ENCODE data around the gene CT45A1. TPM values are rescaled to one million over a fixed set of nuclear protein-coding genes. Genes with fewer than 3 reads are reported as not detected.
"Not testable (repeated sequence)": the region's sequence is repeated elsewhere in the genome, so short reads cannot be mapped to it uniquely, and the experiment has no call there.

The CT45A1 gene
- total RNA-seq, 4 donors from 2014 or later, result not detected

DNA sequence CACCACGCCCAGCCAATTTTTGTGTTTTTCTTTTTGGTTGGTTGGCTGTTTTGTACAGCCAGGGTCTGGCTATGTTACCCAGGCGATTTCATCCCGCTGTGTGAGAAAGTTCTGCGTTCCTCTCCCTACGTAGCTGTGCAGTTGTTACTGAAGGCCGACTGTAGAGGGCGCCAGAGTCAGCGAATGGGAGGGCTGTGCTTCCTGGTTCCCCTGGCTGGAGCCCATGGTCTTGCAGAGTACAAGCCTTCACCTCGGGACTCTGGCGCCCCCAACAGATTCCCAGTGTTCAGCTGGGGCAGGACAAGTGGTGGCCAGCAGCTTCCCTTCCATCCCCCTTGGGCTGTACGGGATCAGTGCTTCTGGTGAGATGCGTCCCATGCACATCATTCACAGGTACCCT, 5.6 kb upstream of the CT45A1 start:
- intact Hi-C loops (cut with DNase I), result no loop called here
- TF ChIP-seq POLR2A (IDR thresholded peaks at IDR 0.05), result no peak
- TF ChIP-seq, protein P1, sequence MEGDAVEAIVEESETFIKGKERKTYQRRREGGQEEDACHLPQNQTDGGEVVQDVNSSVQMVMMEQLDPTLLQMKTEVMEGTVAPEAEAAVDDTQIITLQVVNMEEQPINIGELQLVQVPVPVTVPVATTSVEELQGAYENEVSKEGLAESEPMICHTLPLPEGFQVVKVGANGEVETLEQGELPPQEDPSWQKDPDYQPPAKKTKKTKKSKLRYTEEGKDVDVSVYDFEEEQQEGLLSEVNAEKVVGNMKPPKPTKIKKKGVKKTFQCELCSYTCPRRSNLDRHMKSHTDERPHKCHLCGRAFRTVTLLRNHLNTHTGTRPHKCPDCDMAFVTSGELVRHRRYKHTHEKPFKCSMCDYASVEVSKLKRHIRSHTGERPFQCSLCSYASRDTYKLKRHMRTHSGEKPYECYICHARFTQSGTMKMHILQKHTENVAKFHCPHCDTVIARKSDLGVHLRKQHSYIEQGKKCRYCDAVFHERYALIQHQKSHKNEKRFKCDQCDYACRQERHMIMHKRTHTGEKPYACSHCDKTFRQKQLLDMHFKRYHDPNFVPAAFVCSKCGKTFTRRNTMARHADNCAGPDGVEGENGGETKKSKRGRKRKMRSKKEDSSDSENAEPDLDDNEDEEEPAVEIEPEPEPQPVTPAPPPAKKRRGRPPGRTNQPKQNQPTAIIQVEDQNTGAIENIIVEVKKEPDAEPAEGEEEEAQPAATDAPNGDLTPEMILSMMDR (IDR thresholded peaks at IDR 0.05), result no peak
- no peak overlapping the region for H3K27ac ChIP-seq
- 54 to 68% methylated on average over 6 to 9 of the region's 12 CpGs for WGBS, 2 donors
- no peak overlapping the region for H3K4me3 ChIP-seq (replicated peaks in 1 of 3)
- no peaks in the 10 kb centered on the region for H3K36me3 ChIP-seq
- H3K9me3 ChIP-seq, result no peaks in the 10 kb centered on the region
- H3K4me1 ChIP-seq, result no peaks in the 10 kb centered on the region
- no peaks in the 10 kb centered on the region for H3K27me3 ChIP-seq
- peak in 1 of 2 donors; percentile 0 for DNase-seq

DNA sequence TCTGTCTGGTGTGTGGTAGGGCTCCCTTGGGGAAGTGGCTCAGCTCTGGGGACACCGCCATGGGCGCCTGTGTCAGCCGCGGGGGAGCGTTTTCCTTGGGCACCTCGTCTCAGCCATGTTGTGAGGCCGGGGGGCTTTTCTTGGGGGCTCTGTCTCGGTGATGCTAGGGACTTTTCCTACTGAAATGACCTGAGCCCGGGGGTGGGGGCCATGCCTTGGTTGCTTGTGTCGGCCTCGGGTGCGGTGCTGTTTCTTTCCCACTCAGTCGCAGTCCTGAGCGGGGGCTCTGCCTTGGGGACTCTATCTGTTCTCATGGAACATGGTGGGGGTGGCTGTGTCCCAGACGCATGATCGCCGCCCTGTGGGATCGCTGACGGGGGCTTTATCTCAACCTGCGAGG, 356 bp downstream of the CT45A1 start:
- Histone ChIP-seq H3K36me3 (no peaks in the 10 kb centered on the region), H3K27me3 (no peaks in the 10 kb centered on the region), H3K4me1 (no peaks in the 10 kb centered on the region), H3K27ac (no peak overlapping the region), H3K9me3 (no peaks in the 10 kb centered on the region), H3K4me3 (replicated peaks in 1 of 3) (no peak overlapping the region)
- 90 to 92% methylated on average over 4 to 6 of the region's 20 CpGs for WGBS, 2 donors
- intact Hi-C loops (cut with DNase I), result no loop called here
- no peak for DNase-seq
- TF ChIP-seq, protein P1 (IDR thresholded peaks at IDR 0.05), result no peak
- no peak for TF ChIP-seq POLR2A (IDR thresholded peaks at IDR 0.05)

DNA sequence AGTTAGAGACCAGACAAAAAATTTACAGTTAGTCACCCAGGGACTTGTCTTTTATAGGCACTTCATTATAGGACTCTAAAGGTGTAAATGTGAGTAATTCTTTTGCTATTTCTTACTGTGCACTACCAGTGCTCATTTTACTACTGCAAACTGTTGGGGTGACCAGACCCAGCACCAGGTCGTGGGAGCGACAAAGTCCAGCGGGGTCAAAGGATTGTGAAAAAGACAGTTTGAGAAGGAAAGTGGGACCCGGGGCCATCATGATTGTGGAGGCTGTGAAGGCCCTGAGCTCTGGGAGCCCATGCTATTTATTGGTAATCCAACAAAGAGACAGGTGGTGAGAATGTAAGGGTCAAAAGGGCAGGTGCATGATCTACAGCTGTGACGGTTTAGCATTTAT, 21.2 kb downstream of the CT45A1 start:
- H3K9me3 ChIP-seq; H3K4me3 ChIP-seq (replicated peaks in 1 of 3); H3K27me3 ChIP-seq; H3K4me1 ChIP-seq; intact Hi-C loops (cut with DNase I); DNase-seq; H3K27ac ChIP-seq; H3K36me3 ChIP-seq: not testable (repeated sequence)
- 59 to 70% methylated on average over 5 of the region's 5 CpGs for WGBS, 2 donors

DNA sequence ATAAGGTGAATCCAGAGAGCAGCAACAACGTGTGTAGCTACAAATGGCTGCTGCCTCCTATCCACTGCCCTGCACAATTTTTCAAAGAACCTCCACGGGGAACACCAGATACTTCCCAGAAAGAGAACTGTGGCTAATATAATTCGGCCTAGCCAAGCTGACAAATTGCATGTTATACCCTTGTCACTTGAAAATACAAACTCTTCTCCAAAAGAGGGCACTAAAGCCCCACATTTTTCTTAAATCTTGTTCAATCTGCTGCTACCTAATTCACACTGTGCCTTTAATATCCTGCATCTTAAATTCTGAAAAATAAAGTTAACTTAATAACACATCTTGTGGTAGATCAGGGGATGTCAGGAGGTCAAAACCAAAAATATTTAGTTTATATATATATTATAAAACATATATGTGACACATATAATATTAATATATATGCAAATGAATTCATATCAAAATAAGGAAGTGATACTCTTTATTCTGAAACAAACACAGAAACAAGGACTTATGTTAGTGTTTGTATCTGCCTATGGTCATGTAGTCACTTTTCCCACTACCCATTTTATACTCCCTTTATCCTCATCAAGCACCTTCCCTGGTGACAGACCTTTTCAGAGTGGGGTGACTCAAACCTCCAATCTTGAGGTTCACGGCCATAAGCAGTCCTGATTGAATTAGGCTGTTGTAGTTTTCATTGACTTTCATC, 24.1 kb downstream of the CT45A1 start:
- no peak for TF ChIP-seq POLR2A (IDR thresholded peaks at IDR 0.05)
- TF ChIP-seq, protein P1 (IDR thresholded peaks at IDR 0.05), result no peak

DNA sequence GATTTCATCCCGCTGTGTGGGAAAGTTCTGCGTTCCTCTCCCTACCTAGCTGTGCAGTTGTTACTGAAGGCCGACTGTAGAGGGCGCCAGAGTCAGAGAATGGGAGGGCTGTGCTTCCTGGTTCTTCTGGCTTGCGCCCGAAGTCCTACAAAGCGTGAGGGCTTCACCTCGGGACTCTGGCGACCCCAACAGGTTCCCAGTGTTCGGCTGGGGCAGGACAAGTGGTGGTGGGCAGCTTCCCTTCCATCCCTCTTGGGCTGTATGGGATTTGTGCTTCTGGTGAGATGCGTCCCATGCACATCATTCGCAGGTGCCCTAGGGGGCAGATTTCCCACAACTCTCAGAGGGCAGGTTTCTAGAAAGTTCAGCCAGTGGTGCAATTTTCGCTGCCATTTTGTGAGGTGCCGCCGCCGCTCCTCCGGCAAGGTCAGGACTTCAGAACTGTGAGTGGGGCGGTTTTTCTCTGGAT, 27.3 kb downstream of the CT45A1 start:
- no peak for TF ChIP-seq POLR2A (IDR thresholded peaks at IDR 0.05)
- TF ChIP-seq, protein P1 (IDR thresholded peaks at IDR 0.05), result peak in 1 of 6 experiments; percentile 8
- Histone ChIP-seq H3K4me1 (no peaks in the 10 kb centered on the region), H3K27ac (no peak overlapping the region), H3K27me3 (no peaks in the 10 kb centered on the region), H3K4me3 (replicated peaks in 1 of 3) (no peak overlapping the region), H3K9me3 (no peaks in the 10 kb centered on the region), H3K36me3 (no peaks in the 10 kb centered on the region)
- no peak for DNase-seq
- WGBS, 2 donors, result 73 to 90% methylated on average over 9 to 10 of the region's 18 CpGs
- intact Hi-C loops (cut with DNase I), result no loop called here

More for the DNA sequence above, 24.1 kb downstream of the CT45A1 start:
- no peak for DNase-seq
- Histone ChIP-seq H3K4me3 (replicated peaks in 1 of 3) (no peak overlapping the region), H3K27ac (no peak overlapping the region), H3K4me1 (no peaks in the 10 kb centered on the region), H3K27me3 (no peaks in the 10 kb centered on the region), H3K36me3 (no peaks in the 10 kb centered on the region), H3K9me3 (no peaks in the 10 kb centered on the region)
- 44 to 54% methylated on average over 4 of the region's 4 CpGs for WGBS, 2 donors
- intact Hi-C loops (cut with DNase I), result no loop called here

Data from thyroid gland (tissue), 4 donors.